ENCODE measurements around the gene PFKFB2. TPM values are rescaled to one million over a fixed set of nuclear protein-coding genes. Genes with fewer than 3 reads are reported as not detected.
A peak's percentile ranks its signal among the peaks of the same experiment; 100 is the strongest.

The PFKFB2 gene
- total RNA-seq, 1 experiment from 2014 or later: 24.9 TPM

- in situ Hi-C loops (cut with HindIII; ENCODE audit: low pct_unique_long_range_greater_than_20kb, low sequenced_read_pairs): no loop called here
- DNase-seq (ENCODE audit: low read depth, low spot score): no peak
These were observed 32.9 kb upstream of the PFKFB2 start for GRCh38 chr1:207020065-207020708.

- in situ Hi-C loops (cut with HindIII; ENCODE audit: low pct_unique_long_range_greater_than_20kb, low sequenced_read_pairs): no loop called here
- no peak for DNase-seq (ENCODE audit: low read depth, low spot score)
These were observed 32.4 kb upstream of the PFKFB2 start for GRCh38 chr1:207020709-207021107.

GRCh38 chr1:207021139-207021861 is 31.8 kb upstream of the PFKFB2 start:
- DNase-seq (ENCODE audit: low read depth, low spot score): peak; percentile 76

GRCh38 chr1:207021876-207022596 is 31.0 kb upstream of the PFKFB2 start:
- in situ Hi-C loops (cut with HindIII; ENCODE audit: low pct_unique_long_range_greater_than_20kb, low sequenced_read_pairs): no loop called here

More at GRCh38 chr1:207021139-207021861, 31.8 kb upstream of the PFKFB2 start:
- in situ Hi-C loops (cut with HindIII; ENCODE audit: low pct_unique_long_range_greater_than_20kb, low sequenced_read_pairs): no loop called here

GRCh38 chr1:207022996-207023679 is 29.9 kb upstream of the PFKFB2 start:
- in situ Hi-C loops (cut with HindIII; ENCODE audit: low pct_unique_long_range_greater_than_20kb, low sequenced_read_pairs): no loop called here
- DNase-seq (ENCODE audit: low read depth, low spot score): no peak

More at GRCh38 chr1:207021876-207022596, 31.0 kb upstream of the PFKFB2 start:
- no peak for DNase-seq (ENCODE audit: low read depth, low spot score)

- no peak for DNase-seq (ENCODE audit: low read depth, low spot score)
- in situ Hi-C loops (cut with HindIII; ENCODE audit: low pct_unique_long_range_greater_than_20kb, low sequenced_read_pairs): no loop called here
These were observed 28.6 kb upstream of the PFKFB2 start for GRCh38 chr1:207024202-207025145.

- no peak for DNase-seq (ENCODE audit: low read depth, low spot score)
- in situ Hi-C loops (cut with HindIII; ENCODE audit: low pct_unique_long_range_greater_than_20kb, low sequenced_read_pairs): no loop called here
These were observed 27.8 kb upstream of the PFKFB2 start for GRCh38 chr1:207025146-207025880.

GRCh38 chr1:207026104-207026534 is 27.0 kb upstream of the PFKFB2 start:
- peak; percentile 91 for DNase-seq (ENCODE audit: low read depth, low spot score)

GRCh38 chr1:207027206-207027777 is 25.8 kb upstream of the PFKFB2 start:
- in situ Hi-C loops (cut with HindIII; ENCODE audit: low pct_unique_long_range_greater_than_20kb, low sequenced_read_pairs): no loop called here
- no peak for DNase-seq (ENCODE audit: low read depth, low spot score)

More at GRCh38 chr1:207026104-207026534, 27.0 kb upstream of the PFKFB2 start:
- in situ Hi-C loops (cut with HindIII; ENCODE audit: low pct_unique_long_range_greater_than_20kb, low sequenced_read_pairs): no loop called here

GRCh38 chr1:207027921-207028320 is 25.2 kb upstream of the PFKFB2 start:
- DNase-seq (ENCODE audit: low read depth, low spot score): no peak
- in situ Hi-C loops (cut with HindIII; ENCODE audit: low pct_unique_long_range_greater_than_20kb, low sequenced_read_pairs): no loop called here

GRCh38 chr1:207028884-207029650 is 24.0 kb upstream of the PFKFB2 start:
- DNase-seq (ENCODE audit: low read depth, low spot score): no peak
- in situ Hi-C loops (cut with HindIII; ENCODE audit: low pct_unique_long_range_greater_than_20kb, low sequenced_read_pairs): no loop called here

- in situ Hi-C loops (cut with HindIII; ENCODE audit: low pct_unique_long_range_greater_than_20kb, low sequenced_read_pairs): no loop called here
- DNase-seq (ENCODE audit: low read depth, low spot score): no peak
These were observed 23.2 kb upstream of the PFKFB2 start for GRCh38 chr1:207029701-207030521.

GRCh38 chr1:207030522-207031009 is 22.5 kb upstream of the PFKFB2 start:
- in situ Hi-C loops (cut with HindIII; ENCODE audit: low pct_unique_long_range_greater_than_20kb, low sequenced_read_pairs): no loop called here
- no peak for DNase-seq (ENCODE audit: low read depth, low spot score)

GRCh38 chr1:207031016-207031415 is 22.1 kb upstream of the PFKFB2 start:
- in situ Hi-C loops (cut with HindIII; ENCODE audit: low pct_unique_long_range_greater_than_20kb, low sequenced_read_pairs): no loop called here
- DNase-seq (ENCODE audit: low read depth, low spot score): no peak

Data from SK-MEL-5 (cell line).